A673 (cell line): ENCODE data around the gene OR10A5.

Source experiments
- EZH2 ChIP-seq: fragments of 200-600 bp; sonication (generic); IDR thresholded peaks from 2 replicates; pipeline ENCODE4 v1.6.1; 2017; ENCODE audit warnings: borderline replicate concordance, low read depth, mild to moderate bottlenecking, mixed read lengths, antibody characterized with exemption, low read length; ENCODE audit not compliant: poor library complexity, severe bottlenecking
- TF ChIP-seq, protein P1 (sequence below): fragments of 300-800, 200-600 bp; sonication (generic); conservative IDR thresholded peaks from 2 replicates; pipeline ENCODE4 v1.5.1; 2017; ENCODE audit warnings: low read depth, mild to moderate bottlenecking, antibody characterized with exemption, low read length, moderate library complexity, mixed read lengths

DNA sequence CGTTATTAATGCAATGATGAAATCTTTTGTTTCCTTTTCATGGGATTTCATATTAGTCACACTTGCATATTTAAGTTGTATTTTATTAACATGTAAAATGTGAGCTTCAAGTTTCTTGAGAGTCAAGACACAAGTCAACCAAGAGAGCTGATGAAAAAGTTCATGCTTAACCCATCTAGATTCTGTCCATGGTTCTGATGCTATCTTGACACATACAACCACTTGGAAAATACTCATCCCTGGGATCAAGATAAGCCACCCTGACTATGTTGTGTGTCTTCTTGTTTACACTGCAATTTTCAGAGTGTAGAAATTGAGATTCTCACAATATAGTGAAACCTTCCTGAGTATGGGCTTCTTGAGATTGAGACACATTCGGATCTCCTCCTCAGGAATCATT is 30.3 kb downstream of the OR10A5 start:
- TF ChIP-seq EZH2 = no peak
- TF ChIP-seq, protein P1, sequence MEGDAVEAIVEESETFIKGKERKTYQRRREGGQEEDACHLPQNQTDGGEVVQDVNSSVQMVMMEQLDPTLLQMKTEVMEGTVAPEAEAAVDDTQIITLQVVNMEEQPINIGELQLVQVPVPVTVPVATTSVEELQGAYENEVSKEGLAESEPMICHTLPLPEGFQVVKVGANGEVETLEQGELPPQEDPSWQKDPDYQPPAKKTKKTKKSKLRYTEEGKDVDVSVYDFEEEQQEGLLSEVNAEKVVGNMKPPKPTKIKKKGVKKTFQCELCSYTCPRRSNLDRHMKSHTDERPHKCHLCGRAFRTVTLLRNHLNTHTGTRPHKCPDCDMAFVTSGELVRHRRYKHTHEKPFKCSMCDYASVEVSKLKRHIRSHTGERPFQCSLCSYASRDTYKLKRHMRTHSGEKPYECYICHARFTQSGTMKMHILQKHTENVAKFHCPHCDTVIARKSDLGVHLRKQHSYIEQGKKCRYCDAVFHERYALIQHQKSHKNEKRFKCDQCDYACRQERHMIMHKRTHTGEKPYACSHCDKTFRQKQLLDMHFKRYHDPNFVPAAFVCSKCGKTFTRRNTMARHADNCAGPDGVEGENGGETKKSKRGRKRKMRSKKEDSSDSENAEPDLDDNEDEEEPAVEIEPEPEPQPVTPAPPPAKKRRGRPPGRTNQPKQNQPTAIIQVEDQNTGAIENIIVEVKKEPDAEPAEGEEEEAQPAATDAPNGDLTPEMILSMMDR = no peak
